Measurements from ENCODE around the gene IFNA6.

The IFNA6 gene

GRCh38 chr9:21314152-21314551 lies 36.5 kb downstream of the IFNA6 start:
- no peak for TF ChIP-seq EZH2phosphoT487 (conservative IDR thresholded peaks at IDR 0.05; ENCODE audit: low read length)
- no peak for TF ChIP-seq CTCF (IDR thresholded peaks at IDR 0.05; ENCODE audit: insufficient read depth, low read length, poor library complexity, severe bottlenecking)
- Histone ChIP-seq H3K4me2 (ENCODE audit: low read depth, low read length, poor library complexity, severe bottlenecking) (no peak overlapping the region), H3K9me3 (ENCODE audit: insufficient read depth, low read length) (no peaks in the 10 kb centered on the region), H3K9me2 (replicated peaks; ENCODE audit: insufficient read depth, low read length) (no peaks in the 10 kb centered on the region), H3K36me3 (ENCODE audit: low read length) (no peaks in the 10 kb centered on the region), H3F3A (ENCODE audit: insufficient read depth) (no peaks in the 10 kb centered on the region), H2AFZ (ENCODE audit: low read depth, low read length, severe bottlenecking) (no peak overlapping the region), H3K27ac (ENCODE audit: low read depth, low read length) (no peak overlapping the region), H4K20me1 (ENCODE audit: low read depth, low read length) (no peaks in the 10 kb centered on the region), H3K27me3 (ENCODE audit: low read length) (no peaks in the 10 kb centered on the region), H3K9ac (ENCODE audit: low read length) (no peak overlapping the region), H3K79me2 (ENCODE audit: insufficient read depth, low read length) (no peaks in the 10 kb centered on the region), H3K4me3 (ENCODE audit: insufficient read depth, low read length, poor library complexity, severe bottlenecking) (no peak overlapping the region)

GRCh38 chr9:21311889-21312288 lies 38.8 kb downstream of the IFNA6 start:
- H3F3A ChIP-seq (ENCODE audit: insufficient read depth): no peaks in the 10 kb centered on the region
- TF ChIP-seq CTCF (IDR thresholded peaks at IDR 0.05; ENCODE audit: insufficient read depth, low read length, poor library complexity, severe bottlenecking) (no peak), EZH2phosphoT487 (conservative IDR thresholded peaks at IDR 0.05; ENCODE audit: low read length) (no peak)
- no peaks in the 10 kb centered on the region for H4K20me1 ChIP-seq (ENCODE audit: low read depth, low read length)
- H3K36me3 ChIP-seq (ENCODE audit: low read length): no peaks in the 10 kb centered on the region
- H3K27me3 ChIP-seq (ENCODE audit: low read length): no peaks in the 10 kb centered on the region
- H3K4me2 ChIP-seq (ENCODE audit: low read depth, low read length, poor library complexity, severe bottlenecking): no peak overlapping the region
- no peak overlapping the region for H3K9ac ChIP-seq (ENCODE audit: low read length)
- H3K27ac ChIP-seq (ENCODE audit: low read depth, low read length): no peak overlapping the region
- no peaks in the 10 kb centered on the region for H3K9me2 ChIP-seq (replicated peaks; ENCODE audit: insufficient read depth, low read length)
- no peaks in the 10 kb centered on the region for H3K79me2 ChIP-seq (ENCODE audit: insufficient read depth, low read length)
- H2AFZ ChIP-seq (ENCODE audit: low read depth, low read length, severe bottlenecking): no peak overlapping the region
- no peak overlapping the region for H3K4me3 ChIP-seq (ENCODE audit: insufficient read depth, low read length, poor library complexity, severe bottlenecking)
- no peaks in the 10 kb centered on the region for H3K9me3 ChIP-seq (ENCODE audit: insufficient read depth, low read length)

GRCh38 chr9:21305213-21305612 lies 45.5 kb downstream of the IFNA6 start, which contains the start of gene IFNA5:
TSS of gene IFNA5 (minus strand) at chr9:21305313. CDS start at chr9:21305256, 57 bp downstream.
- no peak within 1 kb of the TSS for H3K4me2 ChIP-seq (ENCODE audit: low read depth, low read length, poor library complexity, severe bottlenecking)
- no peak within 1 kb of the TSS for H3K4me3 ChIP-seq (ENCODE audit: insufficient read depth, low read length, poor library complexity, severe bottlenecking)
- no peak within 1 kb of the TSS for H2AFZ ChIP-seq (ENCODE audit: low read depth, low read length, severe bottlenecking)
- no peaks in the 10 kb centered on the region for H3K9me3 ChIP-seq (ENCODE audit: insufficient read depth, low read length)
- no peaks in the 10 kb centered on the region for H3K36me3 ChIP-seq (ENCODE audit: low read length)
- H3K79me2 ChIP-seq (ENCODE audit: insufficient read depth, low read length): no peaks in the 10 kb centered on the region
- H3K9ac ChIP-seq (ENCODE audit: low read length): no peak within 1 kb of the TSS
- H3F3A ChIP-seq (ENCODE audit: insufficient read depth): no peaks in the 10 kb centered on the region
- TF ChIP-seq EZH2phosphoT487 (conservative IDR thresholded peaks at IDR 0.05; ENCODE audit: low read length): no peak
- no peak for TF ChIP-seq CTCF (IDR thresholded peaks at IDR 0.05; ENCODE audit: insufficient read depth, low read length, poor library complexity, severe bottlenecking)
- no peaks in the 10 kb centered on the region for H4K20me1 ChIP-seq (ENCODE audit: low read depth, low read length)
- no peaks in the 10 kb centered on the region; the same call in 1 of the 2 replicates for H3K27me3 ChIP-seq (ENCODE audit: low read length)
- no peaks in the 10 kb centered on the region for H3K9me2 ChIP-seq (replicated peaks; ENCODE audit: insufficient read depth, low read length)
- no peak within 1 kb of the TSS for H3K27ac ChIP-seq (ENCODE audit: low read depth, low read length)
